Measurements from ENCODE around the gene TIGD4. TPM values are rescaled to one million over a fixed set of nuclear protein-coding genes. Genes with fewer than 3 reads are reported as not detected.

Gene TIGD4
- total and polyA plus RNA-seq, 2 experiments from 2014 or later: 0.11 TPM; not detected in 1

DNA sequence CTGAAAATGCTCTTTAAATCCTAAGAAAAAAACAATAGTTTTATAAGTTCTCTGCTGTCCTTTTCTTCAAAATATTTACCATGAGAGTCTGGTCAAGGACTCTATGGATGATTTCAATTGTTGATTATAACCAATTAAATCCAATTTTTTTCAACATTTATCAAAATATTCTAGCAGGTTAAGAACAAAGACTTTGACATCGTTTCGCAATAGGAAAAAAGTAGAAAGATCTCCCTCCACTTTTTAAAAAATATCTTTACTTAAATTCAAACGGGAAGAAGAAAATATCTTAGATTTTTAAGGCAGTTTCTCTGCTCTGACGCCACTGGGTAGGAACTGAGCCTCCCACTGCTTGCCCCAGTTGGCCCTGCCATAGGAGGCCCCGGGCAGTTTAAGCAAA is 55.0 kb downstream of the TIGD4 start:
- no peaks in the 10 kb centered on the region for H3K79me2 ChIP-seq (ENCODE audit: insufficient read depth)
- no peak overlapping the region for H3K4me3 ChIP-seq
- H3K9me3 ChIP-seq (ENCODE audit: low read depth): no peaks in the 10 kb centered on the region
- no peaks in the 10 kb centered on the region for H4K20me1 ChIP-seq (ENCODE audit: insufficient read depth)
- no peak for DNase-seq
- H2AFZ ChIP-seq: no peak overlapping the region
- in situ Hi-C loops (cut with MboI): no loop called here
- H3K4me1 ChIP-seq (ENCODE audit: insufficient read depth): no peaks in the 10 kb centered on the region
- no peak for TF ChIP-seq EZH2phosphoT487 (IDR thresholded peaks at IDR 0.05; ENCODE audit: insufficient read depth, low read depth)
- no peak for TF ChIP-seq EZH2 (IDR thresholded peaks at IDR 0.05; ENCODE audit: insufficient read depth, poor library complexity, severe bottlenecking)
- no peak overlapping the region for H3K27ac ChIP-seq
- H3K9ac ChIP-seq: no peak overlapping the region
- H3K27me3 ChIP-seq (replicated peaks; ENCODE audit: insufficient read depth): no peaks in the 10 kb centered on the region
- no peaks in the 10 kb centered on the region; the same call in 1 of the 2 replicates for H3F3A ChIP-seq (ENCODE audit: insufficient read depth)
- 57 to 59% methylated on average over 5 of the region's 5 CpGs for WGBS, 2 experiments (ENCODE audit: low coverage in 1 of 2, low lambda C conversion rate in 2 of 2, missing lambda C conversion rate in 2 of 2)
- no peaks in the 10 kb centered on the region for H3K36me3 ChIP-seq (ENCODE audit: low read depth)
- H3K4me2 ChIP-seq (ENCODE audit: unreplicated experiment): no peak overlapping the region
- no peaks in the 10 kb centered on the region for H3K9me2 ChIP-seq (ENCODE audit: insufficient read depth)

DNA sequence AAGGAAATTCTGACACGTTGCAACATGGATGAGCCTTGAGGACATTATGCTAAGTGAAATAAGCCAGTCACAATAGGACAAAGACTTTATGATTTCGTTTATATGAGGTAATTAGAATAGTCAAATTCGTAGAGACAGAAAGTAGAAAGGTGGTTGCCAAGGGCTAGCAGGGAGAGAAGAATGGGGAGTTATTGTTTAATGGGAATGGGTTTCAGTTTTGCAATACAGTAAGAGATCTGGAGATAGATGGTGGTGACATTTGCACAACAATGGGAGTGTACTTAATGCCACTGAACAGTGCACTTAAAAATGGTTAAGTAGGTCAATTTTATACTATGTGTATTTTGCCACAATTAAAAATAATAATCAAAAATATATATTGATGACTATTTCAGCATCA is 56.3 kb downstream of the TIGD4 start:
- no peaks in the 10 kb centered on the region for H3K9me3 ChIP-seq (ENCODE audit: low read depth)
- DNase-seq: no peak
- H3K36me3 ChIP-seq (ENCODE audit: low read depth): no peaks in the 10 kb centered on the region
- no peaks in the 10 kb centered on the region for H3K79me2 ChIP-seq (ENCODE audit: insufficient read depth)
- no peak overlapping the region for H3K9ac ChIP-seq
- no peaks in the 10 kb centered on the region for H3K9me2 ChIP-seq (ENCODE audit: insufficient read depth)
- no peaks in the 10 kb centered on the region for H3K4me1 ChIP-seq (ENCODE audit: insufficient read depth)
- H2AFZ ChIP-seq: no peak overlapping the region
- TF ChIP-seq EZH2phosphoT487 (IDR thresholded peaks at IDR 0.05; ENCODE audit: insufficient read depth, low read depth) (no peak), EZH2 (IDR thresholded peaks at IDR 0.05; ENCODE audit: insufficient read depth, poor library complexity, severe bottlenecking) (no peak)
- no peaks in the 10 kb centered on the region for H3F3A ChIP-seq (ENCODE audit: insufficient read depth)
- no peak overlapping the region for H3K4me2 ChIP-seq (ENCODE audit: unreplicated experiment)
- no peak overlapping the region for H3K4me3 ChIP-seq
- H4K20me1 ChIP-seq (ENCODE audit: insufficient read depth): no peaks in the 10 kb centered on the region
- WGBS, 2 experiments (ENCODE audit: low coverage in 1 of 2, low lambda C conversion rate in 2 of 2, missing lambda C conversion rate in 2 of 2): 54 to 63% methylated on average over 3 of the region's 3 CpGs
- no peaks in the 10 kb centered on the region for H3K27me3 ChIP-seq (replicated peaks; ENCODE audit: insufficient read depth)
- H3K27ac ChIP-seq: no peak overlapping the region
- in situ Hi-C loops (cut with MboI): no loop called here

DNA sequence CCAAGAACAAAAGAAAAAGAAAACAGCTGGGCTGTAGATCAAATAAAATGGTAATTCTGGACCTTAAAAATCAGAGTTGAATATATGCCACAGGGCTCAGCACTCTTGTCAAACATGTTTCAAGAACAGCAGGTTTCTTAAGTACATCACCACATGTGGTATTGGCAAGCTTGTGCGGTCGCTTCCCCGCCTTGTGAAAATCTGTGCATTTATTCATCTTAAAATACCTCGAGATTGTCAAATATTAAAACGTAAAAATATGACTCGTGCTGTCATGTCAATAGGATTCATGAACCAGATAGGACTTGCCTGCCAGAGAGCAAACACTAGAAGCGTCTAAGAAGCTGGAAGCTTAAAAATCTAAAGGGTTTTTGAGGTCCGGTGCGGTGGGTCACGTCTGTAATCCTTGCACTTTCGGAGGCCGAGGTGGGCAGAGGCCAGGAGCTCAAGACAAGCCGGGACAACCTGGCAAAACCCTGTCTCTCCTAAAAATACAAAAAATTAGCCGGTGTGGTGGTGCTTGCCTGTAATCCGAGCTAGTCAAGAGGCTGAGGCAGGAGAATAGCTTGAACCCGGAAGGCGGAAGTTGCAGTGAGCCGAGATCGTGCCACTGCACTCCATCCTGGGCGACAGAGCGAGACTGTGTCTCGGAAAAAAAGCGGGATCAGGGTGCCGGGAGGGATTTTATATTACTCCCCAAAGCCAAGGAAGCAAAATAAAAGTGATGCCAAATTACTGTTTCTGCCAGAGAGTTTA is 59.6 kb downstream of the TIGD4 start:
- in situ Hi-C loops (cut with MboI): no loop called here
- no peaks in the 10 kb centered on the region for H3K79me2 ChIP-seq (ENCODE audit: insufficient read depth)
- no peaks in the 10 kb centered on the region for H3F3A ChIP-seq (ENCODE audit: insufficient read depth)
- no peaks in the 10 kb centered on the region for H3K9me2 ChIP-seq (ENCODE audit: insufficient read depth)
- no peak overlapping the region for H3K27ac ChIP-seq
- WGBS, 2 experiments (ENCODE audit: low coverage in 1 of 2, low lambda C conversion rate in 2 of 2, missing lambda C conversion rate in 2 of 2): 61 to 64% methylated on average over 24 of the region's 24 CpGs
- no peaks in the 10 kb centered on the region for H3K27me3 ChIP-seq (replicated peaks; ENCODE audit: insufficient read depth)
- H3K4me2 ChIP-seq (ENCODE audit: unreplicated experiment): no peak overlapping the region
- H2AFZ ChIP-seq: no peak overlapping the region
- no peaks in the 10 kb centered on the region for H3K36me3 ChIP-seq (ENCODE audit: low read depth)
- H3K4me1 ChIP-seq (ENCODE audit: insufficient read depth): no peaks in the 10 kb centered on the region
- no peak overlapping the region for H3K4me3 ChIP-seq
- H3K9ac ChIP-seq: no peak overlapping the region
- DNase-seq: no peak
- H3K9me3 ChIP-seq (ENCODE audit: low read depth): no peaks in the 10 kb centered on the region
- H4K20me1 ChIP-seq (ENCODE audit: insufficient read depth): no peaks in the 10 kb centered on the region
- no peak for TF ChIP-seq EZH2 (IDR thresholded peaks at IDR 0.05; ENCODE audit: insufficient read depth, poor library complexity, severe bottlenecking)
- TF ChIP-seq EZH2phosphoT487 (IDR thresholded peaks at IDR 0.05; ENCODE audit: insufficient read depth, low read depth): no peak

Other genes starting within 250 kb of the TIGD4 start
- 29.0 and 30.7 TPM in 2 replicates for gene FBXW7, start 243.6 kb downstream of the TIGD4 start, total RNA-seq (2014; rRNA removed; shearing (Covaris generic))
- gene FBXW7, start 243.6 kb downstream of the TIGD4 start, polyA plus RNA-seq (2016; fragmentation: Nextera tagmentation; extraction: Ambion mirVana): 6.5 and 8.8 TPM in 2 replicates
- gene TMEM154, start 99.7 kb downstream of the TIGD4 start, total RNA-seq (2014; rRNA removed; shearing (Covaris generic)): 11.9 and 17.2 TPM in 2 replicates
- 16.1 and 17.3 TPM in 2 replicates for gene TMEM154, start 99.7 kb downstream of the TIGD4 start, polyA plus RNA-seq (2016; fragmentation: Nextera tagmentation; extraction: Ambion mirVana)
- 61.4 and 69.3 TPM in 2 replicates for gene ARFIP1, start 224 bp upstream of the TIGD4 start, total RNA-seq (2014; rRNA removed; shearing (Covaris generic))
- gene ARFIP1, start 224 bp upstream of the TIGD4 start, polyA plus RNA-seq (2016; fragmentation: Nextera tagmentation; extraction: Ambion mirVana): 39.9 and 40.7 TPM in 2 replicates
- 0.22 and 0.25 TPM in 2 replicates for gene FHDC1, start 156.6 kb upstream of the TIGD4 start, total RNA-seq (2014; rRNA removed; shearing (Covaris generic))
- 0.43 and 0.51 TPM in 2 replicates for gene FHDC1, start 156.6 kb upstream of the TIGD4 start, polyA plus RNA-seq (2016; fragmentation: Nextera tagmentation; extraction: Ambion mirVana)

Measured in GM23248 (cell line).